Keratinocyte (primary cell): ENCODE results near the gene CEP162.

Source experiments
- EZH2 ChIP-seq: IDR thresholded peaks from one replicate; pipeline ENCODE4 v1.6.1; 2012; ENCODE audit warnings: inconsistent platforms, mild to moderate bottlenecking, low read length, moderate library complexity
- TF ChIP-seq, protein P1 (sequence below), 3 experiments: IDR thresholded peaks in 1 of 3; conservative IDR thresholded peaks in 1 of 3; optimal IDR thresholded peaks in 1 of 3; 2 replicates in 2 of 3; 3 replicates in 1 of 3; pipeline versions ENCODE3 to v1.5.1; 2011; ENCODE audit warnings: low read length in 3 of 3, mild to moderate bottlenecking in 3 of 3, moderate library complexity in 2 of 3, control low read depth in 1 of 3, inconsistent platforms in 1 of 3; ENCODE audit not compliant: insufficient read depth in 2 of 3; ENCODE audit errors: extremely low read depth in 1 of 3

DNA sequence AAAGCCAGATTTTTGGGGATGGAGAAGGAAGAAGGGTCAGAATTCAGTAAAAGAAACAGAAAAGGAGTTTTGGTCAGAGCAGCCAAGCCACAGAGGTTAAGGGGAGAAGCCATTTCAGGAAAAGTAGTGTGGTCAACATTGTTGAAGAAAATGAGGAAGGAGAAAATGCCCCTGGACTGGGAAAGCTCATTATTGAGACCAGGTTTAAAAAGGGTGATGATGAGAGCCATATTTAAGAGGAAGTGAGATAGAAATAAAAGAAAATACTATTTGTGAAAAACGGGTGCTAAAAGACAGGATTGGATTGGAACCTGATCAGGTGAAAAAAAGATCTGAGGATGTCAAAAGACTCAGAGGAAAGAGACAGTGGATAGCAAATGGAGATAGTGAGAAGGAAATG is 75.8 kb downstream of the CEP162 start:
- TF ChIP-seq, protein P1, sequence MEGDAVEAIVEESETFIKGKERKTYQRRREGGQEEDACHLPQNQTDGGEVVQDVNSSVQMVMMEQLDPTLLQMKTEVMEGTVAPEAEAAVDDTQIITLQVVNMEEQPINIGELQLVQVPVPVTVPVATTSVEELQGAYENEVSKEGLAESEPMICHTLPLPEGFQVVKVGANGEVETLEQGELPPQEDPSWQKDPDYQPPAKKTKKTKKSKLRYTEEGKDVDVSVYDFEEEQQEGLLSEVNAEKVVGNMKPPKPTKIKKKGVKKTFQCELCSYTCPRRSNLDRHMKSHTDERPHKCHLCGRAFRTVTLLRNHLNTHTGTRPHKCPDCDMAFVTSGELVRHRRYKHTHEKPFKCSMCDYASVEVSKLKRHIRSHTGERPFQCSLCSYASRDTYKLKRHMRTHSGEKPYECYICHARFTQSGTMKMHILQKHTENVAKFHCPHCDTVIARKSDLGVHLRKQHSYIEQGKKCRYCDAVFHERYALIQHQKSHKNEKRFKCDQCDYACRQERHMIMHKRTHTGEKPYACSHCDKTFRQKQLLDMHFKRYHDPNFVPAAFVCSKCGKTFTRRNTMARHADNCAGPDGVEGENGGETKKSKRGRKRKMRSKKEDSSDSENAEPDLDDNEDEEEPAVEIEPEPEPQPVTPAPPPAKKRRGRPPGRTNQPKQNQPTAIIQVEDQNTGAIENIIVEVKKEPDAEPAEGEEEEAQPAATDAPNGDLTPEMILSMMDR (optimal IDR thresholded peaks at IDR 0.05 in 1 of 3, IDR thresholded peaks at IDR 0.05 in 1 of 3, conservative IDR thresholded peaks at IDR 0.05 in 1 of 3; ENCODE audit: extremely low read depth in 1 of 3, insufficient read depth in 2 of 3, low read length in 3 of 3), result no peak
- TF ChIP-seq EZH2, result no peak
